Peyer's patch (tissue), 4 donors: ENCODE results near the gene CNTN5. TPM values are rescaled to one million over a fixed set of nuclear protein-coding genes. Genes with fewer than 3 reads are reported as not detected.

ENCODE experiments used
- DNase-seq, 3 donors: peaks; one replicate each; pipeline ENCODE4 v3.0.0-alpha.2; 2017 to 2019
- H3K27ac ChIP-seq, 4 donors: fragments of 200-600 bp; sonication (generic); one replicate each; pipeline ENCODE4 v1.5.1; 2016 to 2019
- H3K27me3 ChIP-seq, 2 donors: fragments of 200-600 bp; sonication (generic); one replicate each; pipeline ENCODE4 v1.5.1; 2019
- H3K36me3 ChIP-seq, 3 donors: fragments of 200-600 bp; sonication (generic); one replicate each; pipeline ENCODE4 v1.5.1; 2016 to 2019
- H3K4me1 ChIP-seq, 4 donors: fragments of 200-600 bp; sonication (generic); one replicate each; pipeline ENCODE4 v1.5.1; 2016 to 2019
- H3K4me3 ChIP-seq, 4 donors: fragments of 200-600 bp; sonication (generic); 1 replicate in 3 of 4; 2 replicates in 1 of 4; pipeline ENCODE4 v1.5.1; 2016 to 2019; ENCODE audit warnings: mild to moderate bottlenecking in 1 of 4
- H3K9me3 ChIP-seq, 4 donors: fragments of 200-600 bp; sonication (generic); one replicate each; pipeline ENCODE4 v1.5.1; 2016 to 2019; ENCODE audit warnings: mild to moderate bottlenecking in 1 of 4
- POLR2A ChIP-seq, 2 donors: fragments of 450-650 bp; IDR thresholded peaks; one replicate each; pipeline ENCODE4 v1.5.1; 2017; ENCODE audit warnings: antibody characterized with exemption in 2 of 2, mild to moderate bottlenecking in 2 of 2, moderate library complexity in 2 of 2
- total RNA-seq, 4 donors: library from RNA; depleted of rRNA; stranded (reverse); fragments of >200 nt; gene quantifications; one replicate each; pipeline ENCODE4 v1.1.0, GENCODE V29; 2016
- TF ChIP-seq, protein P1 (sequence below), 6 experiments: fragments of 450-650 bp in 4 of 6; fragments of 200-600 bp in 2 of 6; sonication (generic) in 1 of 6; IDR thresholded peaks; one replicate each; pipeline ENCODE4 v1.5.1; 2017 to 2019; ENCODE audit warnings: antibody characterized with exemption in 6 of 6, mild to moderate bottlenecking in 3 of 6, moderate library complexity in 1 of 6

CNTN5 gene
- total RNA-seq, 4 donors from 2014 or later, result not detected

DNA sequence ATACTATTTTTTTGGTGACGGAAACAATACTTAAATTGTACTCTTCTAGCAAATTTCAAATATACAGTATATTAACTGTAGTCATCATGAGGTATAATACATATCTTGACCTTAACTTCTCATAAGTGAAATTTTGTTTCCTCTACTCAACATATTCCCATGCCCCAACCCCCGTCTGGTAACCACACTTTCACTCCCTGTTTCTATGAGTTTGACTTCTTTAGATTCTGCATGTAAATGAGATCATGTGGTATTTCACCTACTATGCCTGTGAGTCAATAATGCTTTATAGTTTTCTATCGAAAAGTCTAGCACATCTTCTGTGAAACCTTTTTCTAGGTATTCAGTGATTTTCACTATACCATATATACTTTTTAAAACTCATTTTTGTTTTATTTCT lies 663.2 kb downstream of the CNTN5 start:
- no peak overlapping the region for H3K4me3 ChIP-seq
- H3K36me3 ChIP-seq, result no peaks in the 10 kb centered on the region
- no peak for TF ChIP-seq POLR2A (IDR thresholded peaks at IDR 0.05)
- TF ChIP-seq, protein P1, sequence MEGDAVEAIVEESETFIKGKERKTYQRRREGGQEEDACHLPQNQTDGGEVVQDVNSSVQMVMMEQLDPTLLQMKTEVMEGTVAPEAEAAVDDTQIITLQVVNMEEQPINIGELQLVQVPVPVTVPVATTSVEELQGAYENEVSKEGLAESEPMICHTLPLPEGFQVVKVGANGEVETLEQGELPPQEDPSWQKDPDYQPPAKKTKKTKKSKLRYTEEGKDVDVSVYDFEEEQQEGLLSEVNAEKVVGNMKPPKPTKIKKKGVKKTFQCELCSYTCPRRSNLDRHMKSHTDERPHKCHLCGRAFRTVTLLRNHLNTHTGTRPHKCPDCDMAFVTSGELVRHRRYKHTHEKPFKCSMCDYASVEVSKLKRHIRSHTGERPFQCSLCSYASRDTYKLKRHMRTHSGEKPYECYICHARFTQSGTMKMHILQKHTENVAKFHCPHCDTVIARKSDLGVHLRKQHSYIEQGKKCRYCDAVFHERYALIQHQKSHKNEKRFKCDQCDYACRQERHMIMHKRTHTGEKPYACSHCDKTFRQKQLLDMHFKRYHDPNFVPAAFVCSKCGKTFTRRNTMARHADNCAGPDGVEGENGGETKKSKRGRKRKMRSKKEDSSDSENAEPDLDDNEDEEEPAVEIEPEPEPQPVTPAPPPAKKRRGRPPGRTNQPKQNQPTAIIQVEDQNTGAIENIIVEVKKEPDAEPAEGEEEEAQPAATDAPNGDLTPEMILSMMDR (IDR thresholded peaks at IDR 0.05), result no peak
- H3K4me1 ChIP-seq, result no peaks in the 10 kb centered on the region
- H3K27ac ChIP-seq, result no peak overlapping the region
- no peak for DNase-seq
- H3K9me3 ChIP-seq, result no peaks in the 10 kb centered on the region
- no peaks in the 10 kb centered on the region for H3K27me3 ChIP-seq

DNA sequence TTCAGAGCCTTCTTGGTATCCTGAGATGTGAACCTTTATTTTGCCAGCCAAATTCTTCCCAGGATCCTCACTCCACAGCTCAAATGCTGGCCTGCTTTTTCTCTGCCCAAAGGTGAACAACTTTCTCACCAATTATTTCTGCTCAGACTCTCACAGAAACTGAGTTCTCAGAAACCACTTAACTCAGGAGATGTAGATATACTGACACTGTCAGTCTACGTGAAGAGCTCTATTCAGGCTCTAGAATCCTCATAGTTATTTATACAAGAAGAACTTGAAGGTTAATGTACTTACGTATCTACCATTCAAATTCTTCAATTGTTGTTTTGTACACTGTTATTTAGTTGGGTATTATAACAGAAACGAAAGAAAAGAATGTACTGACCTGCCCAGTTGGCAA lies 666.1 kb downstream of the CNTN5 start:
- Histone ChIP-seq H3K9me3 (no peaks in the 10 kb centered on the region), H3K27me3 (no peaks in the 10 kb centered on the region), H3K4me3 (no peak overlapping the region), H3K4me1 (no peaks in the 10 kb centered on the region), H3K27ac (no peak overlapping the region), H3K36me3 (no peaks in the 10 kb centered on the region)
- TF ChIP-seq, protein P1 (IDR thresholded peaks at IDR 0.05), result no peak
- TF ChIP-seq POLR2A (IDR thresholded peaks at IDR 0.05), result no peak
- DNase-seq, result no peak

DNA sequence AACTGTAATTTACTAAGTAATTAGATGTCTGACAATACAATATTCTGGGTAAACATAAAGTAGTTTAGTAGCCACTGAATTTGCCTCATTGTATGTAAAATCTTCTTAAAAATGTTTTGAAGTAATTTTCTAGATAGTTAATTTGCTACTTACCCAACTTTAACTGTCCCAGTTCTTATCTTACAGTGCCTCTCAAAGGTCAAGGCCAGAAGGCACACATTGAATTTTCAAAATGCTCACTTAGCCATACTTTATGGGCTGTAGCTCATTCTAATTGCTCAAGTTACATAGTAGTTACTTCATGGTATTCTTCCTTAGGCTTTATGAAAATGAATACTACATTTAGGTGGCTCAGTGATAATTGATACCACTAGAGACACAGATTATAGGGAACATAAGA lies 666.6 kb downstream of the CNTN5 start:
- Histone ChIP-seq H3K4me3 (no peak overlapping the region), H3K9me3 (no peaks in the 10 kb centered on the region), H3K27me3 (no peaks in the 10 kb centered on the region), H3K4me1 (no peaks in the 10 kb centered on the region), H3K27ac (no peak overlapping the region), H3K36me3 (no peaks in the 10 kb centered on the region)
- DNase-seq, result no peak
- TF ChIP-seq, protein P1 (IDR thresholded peaks at IDR 0.05), result no peak
- no peak for TF ChIP-seq POLR2A (IDR thresholded peaks at IDR 0.05)

DNA sequence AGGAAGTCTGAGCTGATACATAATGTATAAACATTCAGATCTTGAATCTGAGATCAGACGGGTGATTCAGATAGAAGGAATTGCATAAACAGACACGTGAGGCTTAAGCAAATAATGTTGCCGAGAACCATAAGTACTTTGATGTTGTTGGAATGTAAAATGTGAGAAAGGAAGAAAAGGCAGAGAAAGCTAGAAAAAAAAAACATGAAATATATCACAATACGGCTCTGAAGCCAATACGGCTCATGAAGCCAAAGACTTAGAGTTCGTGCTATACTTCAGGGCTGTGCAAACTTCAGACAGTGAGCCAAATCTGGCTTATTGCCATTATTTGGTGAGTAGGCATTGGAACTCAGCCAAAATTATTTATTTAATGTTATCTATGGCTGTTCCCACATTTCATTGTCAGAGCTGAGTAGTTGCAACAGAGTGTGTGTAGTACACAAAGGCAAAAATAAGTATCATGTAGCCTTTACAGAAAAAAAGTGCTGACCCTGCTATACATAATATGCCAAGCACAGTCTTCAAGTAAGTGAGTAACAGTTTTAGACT lies 673.3 kb downstream of the CNTN5 start:
- H3K27me3 ChIP-seq, result no peaks in the 10 kb centered on the region
- H3K27ac ChIP-seq, result no peak overlapping the region
- H3K4me1 ChIP-seq, result no peaks in the 10 kb centered on the region
- H3K9me3 ChIP-seq, result peaks cover 0 to 3% (median 0%) of the 10 kb centered on the region in 4 donors
- TF ChIP-seq, protein P1 (IDR thresholded peaks at IDR 0.05), result no peak
- no peak for TF ChIP-seq POLR2A (IDR thresholded peaks at IDR 0.05)
- no peak overlapping the region for H3K4me3 ChIP-seq
- no peak for DNase-seq
- H3K36me3 ChIP-seq, result no peaks in the 10 kb centered on the region

DNA sequence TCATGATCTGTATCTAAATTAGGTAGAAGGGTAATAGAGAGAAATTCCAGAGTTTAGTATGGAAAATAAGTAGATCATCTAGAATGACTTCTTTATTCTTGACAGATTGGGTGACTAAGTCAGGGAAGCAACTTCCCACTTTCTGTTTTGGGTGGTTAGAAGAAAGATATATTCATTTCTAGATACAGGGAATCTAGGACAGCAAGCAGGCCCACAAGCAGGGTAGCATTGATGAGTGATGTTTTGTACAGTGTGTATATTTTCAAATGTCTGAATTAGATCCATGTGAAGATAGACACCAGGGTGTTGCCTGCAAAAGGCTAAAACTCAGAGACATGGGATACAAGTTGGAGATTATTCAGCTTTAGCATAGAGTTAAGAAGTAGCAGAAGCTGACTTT lies 674.4 kb downstream of the CNTN5 start:
- no peak overlapping the region for H3K27ac ChIP-seq
- no peak for TF ChIP-seq POLR2A (IDR thresholded peaks at IDR 0.05)
- TF ChIP-seq, protein P1 (IDR thresholded peaks at IDR 0.05), result no peak
- no peaks in the 10 kb centered on the region for H3K36me3 ChIP-seq
- no peaks in the 10 kb centered on the region for H3K27me3 ChIP-seq
- no peak overlapping the region for H3K4me3 ChIP-seq
- H3K9me3 ChIP-seq, result peaks cover 0 to 3% (median 0%) of the 10 kb centered on the region in 4 donors
- H3K4me1 ChIP-seq, result no peaks in the 10 kb centered on the region
- DNase-seq, result no peak

DNA sequence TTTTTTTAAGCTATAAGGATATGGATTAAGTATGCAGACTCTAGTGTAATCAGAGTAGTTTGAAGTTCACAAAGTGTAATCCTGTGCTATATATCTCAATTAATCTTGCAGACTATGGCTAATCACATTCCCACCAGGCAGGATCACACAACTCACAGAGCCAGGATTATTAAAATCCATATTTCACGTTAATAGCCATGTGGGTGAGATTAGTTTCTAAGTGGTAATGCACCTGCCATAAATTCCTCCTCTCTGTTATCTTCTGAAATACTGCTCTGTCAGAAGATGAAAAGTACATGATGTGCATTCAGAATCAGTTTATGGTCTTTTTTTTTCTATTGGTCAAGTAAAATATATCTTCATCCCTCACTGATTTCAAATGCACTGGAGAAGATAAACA lies 686.1 kb downstream of the CNTN5 start:
- no peak for TF ChIP-seq POLR2A (IDR thresholded peaks at IDR 0.05)
- TF ChIP-seq, protein P1 (IDR thresholded peaks at IDR 0.05), result no peak
- Histone ChIP-seq H3K4me3 (no peak overlapping the region), H3K27ac (no peak overlapping the region), H3K27me3 (no peaks in the 10 kb centered on the region), H3K9me3 (no peaks in the 10 kb centered on the region), H3K4me1 (no peaks in the 10 kb centered on the region), H3K36me3 (no peaks in the 10 kb centered on the region)
- no peak for DNase-seq
